ENCODE results near the gene NID1.

DNA sequence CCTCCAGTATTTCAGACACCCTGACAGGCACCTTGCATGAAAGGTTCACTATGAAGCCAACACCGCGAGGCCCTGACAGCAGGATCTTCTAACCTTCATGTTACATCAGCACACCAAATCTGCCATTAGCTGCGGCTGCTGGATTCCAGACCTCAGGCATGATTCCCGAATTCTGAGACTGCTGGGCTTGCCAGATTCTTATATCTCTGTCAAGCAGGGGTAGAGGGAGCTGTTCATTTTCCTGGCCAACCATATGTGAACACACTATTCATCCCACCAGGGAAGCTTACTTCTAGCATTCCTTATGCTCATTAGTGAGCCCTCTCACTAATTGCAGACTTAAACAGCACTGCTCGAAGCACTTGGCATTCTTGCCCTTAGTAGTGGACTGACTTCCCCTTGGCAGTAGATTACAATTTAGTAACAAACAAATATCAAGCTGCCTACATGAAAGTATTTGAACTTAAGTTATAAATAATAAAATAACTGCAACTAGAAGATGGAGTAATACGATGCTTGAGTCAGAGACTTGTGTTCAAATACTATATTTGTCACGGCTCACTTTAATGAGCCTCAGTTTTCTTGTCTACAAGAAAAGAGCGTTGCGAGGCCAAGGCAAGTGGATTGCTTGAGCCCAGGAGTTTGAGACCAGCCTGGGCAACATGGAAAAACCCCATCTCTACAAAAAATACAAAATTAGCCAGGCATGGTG is 43.3 kb downstream of the NID1 start:
- TF ChIP-seq, protein P1, sequence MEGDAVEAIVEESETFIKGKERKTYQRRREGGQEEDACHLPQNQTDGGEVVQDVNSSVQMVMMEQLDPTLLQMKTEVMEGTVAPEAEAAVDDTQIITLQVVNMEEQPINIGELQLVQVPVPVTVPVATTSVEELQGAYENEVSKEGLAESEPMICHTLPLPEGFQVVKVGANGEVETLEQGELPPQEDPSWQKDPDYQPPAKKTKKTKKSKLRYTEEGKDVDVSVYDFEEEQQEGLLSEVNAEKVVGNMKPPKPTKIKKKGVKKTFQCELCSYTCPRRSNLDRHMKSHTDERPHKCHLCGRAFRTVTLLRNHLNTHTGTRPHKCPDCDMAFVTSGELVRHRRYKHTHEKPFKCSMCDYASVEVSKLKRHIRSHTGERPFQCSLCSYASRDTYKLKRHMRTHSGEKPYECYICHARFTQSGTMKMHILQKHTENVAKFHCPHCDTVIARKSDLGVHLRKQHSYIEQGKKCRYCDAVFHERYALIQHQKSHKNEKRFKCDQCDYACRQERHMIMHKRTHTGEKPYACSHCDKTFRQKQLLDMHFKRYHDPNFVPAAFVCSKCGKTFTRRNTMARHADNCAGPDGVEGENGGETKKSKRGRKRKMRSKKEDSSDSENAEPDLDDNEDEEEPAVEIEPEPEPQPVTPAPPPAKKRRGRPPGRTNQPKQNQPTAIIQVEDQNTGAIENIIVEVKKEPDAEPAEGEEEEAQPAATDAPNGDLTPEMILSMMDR (IDR thresholded peaks at IDR 0.05; ENCODE audit: insufficient read depth, low read length), result no peak
- no peak for TF ChIP-seq POLR2AphosphoS5 (IDR thresholded peaks at IDR 0.05; ENCODE audit: low read depth)
- TF ChIP-seq GABPA (IDR thresholded peaks at IDR 0.05; ENCODE audit: low read depth), result no peak
- TF ChIP-seq, protein P2, sequence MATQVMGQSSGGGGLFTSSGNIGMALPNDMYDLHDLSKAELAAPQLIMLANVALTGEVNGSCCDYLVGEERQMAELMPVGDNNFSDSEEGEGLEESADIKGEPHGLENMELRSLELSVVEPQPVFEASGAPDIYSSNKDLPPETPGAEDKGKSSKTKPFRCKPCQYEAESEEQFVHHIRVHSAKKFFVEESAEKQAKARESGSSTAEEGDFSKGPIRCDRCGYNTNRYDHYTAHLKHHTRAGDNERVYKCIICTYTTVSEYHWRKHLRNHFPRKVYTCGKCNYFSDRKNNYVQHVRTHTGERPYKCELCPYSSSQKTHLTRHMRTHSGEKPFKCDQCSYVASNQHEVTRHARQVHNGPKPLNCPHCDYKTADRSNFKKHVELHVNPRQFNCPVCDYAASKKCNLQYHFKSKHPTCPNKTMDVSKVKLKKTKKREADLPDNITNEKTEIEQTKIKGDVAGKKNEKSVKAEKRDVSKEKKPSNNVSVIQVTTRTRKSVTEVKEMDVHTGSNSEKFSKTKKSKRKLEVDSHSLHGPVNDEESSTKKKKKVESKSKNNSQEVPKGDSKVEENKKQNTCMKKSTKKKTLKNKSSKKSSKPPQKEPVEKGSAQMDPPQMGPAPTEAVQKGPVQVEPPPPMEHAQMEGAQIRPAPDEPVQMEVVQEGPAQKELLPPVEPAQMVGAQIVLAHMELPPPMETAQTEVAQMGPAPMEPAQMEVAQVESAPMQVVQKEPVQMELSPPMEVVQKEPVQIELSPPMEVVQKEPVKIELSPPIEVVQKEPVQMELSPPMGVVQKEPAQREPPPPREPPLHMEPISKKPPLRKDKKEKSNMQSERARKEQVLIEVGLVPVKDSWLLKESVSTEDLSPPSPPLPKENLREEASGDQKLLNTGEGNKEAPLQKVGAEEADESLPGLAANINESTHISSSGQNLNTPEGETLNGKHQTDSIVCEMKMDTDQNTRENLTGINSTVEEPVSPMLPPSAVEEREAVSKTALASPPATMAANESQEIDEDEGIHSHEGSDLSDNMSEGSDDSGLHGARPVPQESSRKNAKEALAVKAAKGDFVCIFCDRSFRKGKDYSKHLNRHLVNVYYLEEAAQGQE (IDR thresholded peaks at IDR 0.05; ENCODE audit: insufficient replicate concordance, low read depth), result no peak
- TF ChIP-seq SPI1 (IDR thresholded peaks at IDR 0.05; ENCODE audit: borderline replicate concordance, low read depth), result no peak

All from HL-60 (cell line).